K562 (cell line): Measurements from ENCODE around the gene PMVK. TPM values are rescaled to one million over a fixed set of nuclear protein-coding genes. Genes with fewer than 3 reads are reported as not detected.

Source experiments
- BACH1 ChIP-seq: fragments of 200-800 bp; sonication (Bioruptor generic); IDR thresholded peaks from 2 replicates; pipeline ENCODE4 v1.6.1; 2016; ENCODE audit warnings: missing genetic modification characterization, missing compliant biosample characterization
- DDX20 ChIP-seq: fragments of 450-650 bp; IDR thresholded peaks from 2 replicates; pipeline ENCODE4 v1.6.1; 2016; ENCODE audit warnings: missing genetic modification characterization, low read depth, mild to moderate bottlenecking, missing compliant biosample characterization, moderate library complexity
- GABPB1 ChIP-seq: sonication (generic); formaldehyde crosslinking; IDR thresholded peaks from 2 replicates; pipeline ENCODE4 v1.8.0; 2022; ENCODE audit warnings: mild to moderate bottlenecking, missing genetic modification reagents
- HMG20B ChIP-seq: fragments of 250-450 bp; sonication (Bioruptor Pico); IDR thresholded peaks from 2 replicates; pipeline ENCODE4 v1.5.0; 2021; ENCODE audit warnings: mild to moderate bottlenecking
- HNRNPK ChIP-seq: fragments of 200-400 bp; formaldehyde crosslinking; IDR thresholded peaks from one replicate; pipeline ENCODE4 v1.6.1; 2018; ENCODE audit warnings: mild to moderate bottlenecking, low read depth, low read length; ENCODE audit not compliant: poor library complexity, severe bottlenecking
- IRF9 ChIP-seq: fragments of 450-650 bp; IDR thresholded peaks from 2 replicates; pipeline ENCODE4 v1.6.1; 2016; ENCODE audit warnings: missing biosample characterization, missing genetic modification characterization
- KDM5B ChIP-seq: fragments of 200-600 bp; sonication (generic); IDR thresholded peaks from 2 replicates; pipeline ENCODE4 v1.6.1; 2012; ENCODE audit warnings: low read depth, mild to moderate bottlenecking, moderate library complexity, low read length, control low read depth, inconsistent platforms; ENCODE audit not compliant: insufficient replicate concordance
- MLX ChIP-seq, 2 experiments: fragments of 450-650 bp in 1 of 2; sonication (generic) in 1 of 2; formaldehyde crosslinking; conservative IDR thresholded peaks; 2 replicates each; pipeline versions ENCODE4 v1.4.0 to v1.8.1; 2020 to 2022; ENCODE audit warnings: mild to moderate bottlenecking in 1 of 2, missing genetic modification reagents in 1 of 2
- MNT ChIP-seq, 2 experiments: fragments of 450-650 bp; conservative IDR thresholded peaks; 2 replicates each; pipeline ENCODE4 v1.6.1; 2017; ENCODE audit warnings: mild to moderate bottlenecking in 2 of 2, moderate library complexity in 2 of 2
- NCOA4 ChIP-seq: fragments of 450-650 bp; IDR thresholded peaks from 2 replicates; pipeline ENCODE4 v1.6.1; 2018; ENCODE audit warnings: mild to moderate bottlenecking; ENCODE audit not compliant: partially characterized antibody
- NCOR1 ChIP-seq: fragments of 450-650 bp; IDR thresholded peaks from 2 replicates; pipeline ENCODE4 v1.6.1; 2016; ENCODE audit warnings: mild to moderate bottlenecking, moderate library complexity
- NFE2L1 ChIP-seq: fragments of 450-650 bp; IDR thresholded peaks from 2 replicates; pipeline ENCODE4 v1.6.1; 2016; ENCODE audit warnings: missing genetic modification characterization, low read depth, mild to moderate bottlenecking, missing compliant biosample characterization, moderate library complexity, borderline replicate concordance
- NFRKB ChIP-seq: fragments of 450-650 bp; IDR thresholded peaks from 2 replicates; pipeline ENCODE4 v1.6.1; 2016; ENCODE audit warnings: low read depth
- RB1 ChIP-seq: fragments of 450-650 bp; IDR thresholded peaks from 2 replicates; pipeline ENCODE4 v1.6.1; 2017; ENCODE audit warnings: low read depth, mild to moderate bottlenecking
- YY1 ChIP-seq, 3 experiments: IDR thresholded peaks; 2 replicates each; pipeline ENCODE4 v1.6.1; 2011; ENCODE audit warnings: low read length in 2 of 3, mild to moderate bottlenecking in 2 of 3, moderate library complexity in 2 of 3, borderline replicate concordance in 1 of 3, control low read depth in 1 of 3, low read depth in 1 of 3; ENCODE audit not compliant: insufficient read depth in 3 of 3, insufficient replicate concordance in 2 of 3, control insufficient read depth in 1 of 3, insufficient read length in 1 of 3; ENCODE audit errors: extremely low read depth in 1 of 3
- ZBTB1 ChIP-seq: sonication (generic); formaldehyde crosslinking; IDR thresholded peaks from 2 replicates; pipeline ENCODE4 v1.8.1; 2023; ENCODE audit warnings: missing genetic modification reagents, low read depth, mild to moderate bottlenecking, borderline replicate concordance
- ZBTB5 ChIP-seq: fragments of 450-650 bp; IDR thresholded peaks from 2 replicates; pipeline ENCODE4 v1.6.1; 2017; ENCODE audit warnings: antibody characterized with exemption
- ZNF133 ChIP-seq: fragments of 250-450 bp; sonication (Bioruptor Pico); IDR thresholded peaks from 2 replicates; pipeline ENCODE4 v1.4.0; 2020; ENCODE audit warnings: mild to moderate bottlenecking
- ZNF175 ChIP-seq: fragments of 200-800 bp; sonication (Bioruptor generic); IDR thresholded peaks from 2 replicates; pipeline ENCODE4 v1.6.1; 2016; ENCODE audit warnings: low read depth, mild to moderate bottlenecking, missing genetic modification characterization, missing compliant biosample characterization
- ZNF212 ChIP-seq: fragments of 450-650 bp; formaldehyde crosslinking; IDR thresholded peaks from 2 replicates; pipeline ENCODE4 v1.4.0; 2020; ENCODE audit warnings: mild to moderate bottlenecking
- ZNF282 ChIP-seq: sonication (generic); formaldehyde crosslinking; IDR thresholded peaks from 2 replicates; pipeline ENCODE4 v1.8.1; 2023; ENCODE audit warnings: missing genetic modification reagents
- polyA plus RNA-seq, 8 experiments: library from polyadenylated mRNA; depleted of rRNA in 4 of 8; stranded (reverse) in 5 of 8; unstranded in 3 of 8; fragments of >200 nt; fragmentation: Nextera tagmentation in 2 of 8; fragmentation: Illumina TruSeq in 1 of 8; extraction: Ambion mirVana in 2 of 8; extraction: Trizol in 1 of 8; gene quantifications; 2 replicates each; pipeline versions ENCODE4 v1.2.1 to v1.2.3, GENCODE V29; 2011 to 2014; ENCODE audit warnings: inconsistent platforms in 1 of 8, missing spikeins in 1 of 8
- total RNA-seq, 7 experiments: library from RNA; depleted of rRNA in 6 of 7; stranded (reverse); fragments of >200 nt in 6 of 7; fragmentation: Illumina TruSeq in 2 of 7; extraction: Trizol in 2 of 7; gene quantifications; 2 replicates each; pipeline versions ENCODE4 v1.2.1 to v1.2.3, GENCODE V29; 2011 to 2021; ENCODE audit warnings: low replicate concordance in 1 of 7

Gene PMVK
- total and polyA plus RNA-seq, 9 of the 15 experiments (the other 6 are each of a cell fraction or from before 2014, with no cell fraction given): 1.1 to 15.3 (median 6.3) TPM

- no peak for TF ChIP-seq MLX (CRISPR knock-in tag; conservative IDR thresholded peaks at IDR 0.05)
- TF ChIP-seq IRF9 (tag): no peak
- TF ChIP-seq ZNF282 (CRISPR knock-in tag): no peak
- no peak for TF ChIP-seq ZNF133
- no peak for TF ChIP-seq BACH1 (tag)
- TF ChIP-seq MNT (conservative IDR thresholded peaks at IDR 0.05): peak; percentile 56 to 86
- peak; percentile 78 for TF ChIP-seq KDM5B
- TF ChIP-seq HNRNPK: no peak
- TF ChIP-seq NFRKB: 0 out of 2 replicates have a peak, but pooled peaks have one; percentile 34
- TF ChIP-seq NCOA4: no peak
- TF ChIP-seq ZNF175 (CRISPR knock-in tag): no peak
- TF ChIP-seq YY1 (IDR thresholded peaks at IDR 0.05; ENCODE audit: borderline replicate concordance in 1 of 3, control insufficient read depth in 1 of 3, extremely low read depth in 1 of 3, insufficient read depth in 3 of 3, insufficient read length in 1 of 3, insufficient replicate concordance in 2 of 3, low read depth in 1 of 3, low read length in 2 of 3): peak in 2 of 3 experiments; percentile 72 to 82
- TF ChIP-seq ZBTB1 (CRISPR knock-in tag): peak; percentile 72; the same call in 1 of the 2 replicates
- TF ChIP-seq ZNF212 (CRISPR knock-in tag): 0 out of 2 replicates have a peak, but pooled peaks have one; percentile 22
- no peak for TF ChIP-seq HMG20B (CRISPR knock-in tag)
- peak; percentile 54; the same call in 1 of the 2 replicates for TF ChIP-seq NCOR1
- TF ChIP-seq GABPB1 (CRISPR knock-in tag): peak; percentile 95
- no peak for TF ChIP-seq NFE2L1 (tag)
- TF ChIP-seq RB1: peak; percentile 90
- TF ChIP-seq DDX20: no peak
- no peak for TF ChIP-seq ZBTB5
These were observed 25.0 kb upstream of the PMVK start, which contains the start of gene PYGO2 (continued) for GRCh38 chr1:154961207-154962155.
